Measurements from ENCODE around the gene HSBP1.

The HSBP1 gene

GRCh38 chr16:83859265-83859664 lies 51.5 kb downstream of the HSBP1 start:
- H3K27ac ChIP-seq: no peak overlapping the region
- H3K36me3 ChIP-seq (ENCODE audit: insufficient read depth, low read length): no peaks in the 10 kb centered on the region
- TF ChIP-seq POLR2AphosphoS5 (IDR thresholded peaks at IDR 0.05; ENCODE audit: borderline replicate concordance, low read depth, low read length) (no peak), FOXP2 (optimal IDR thresholded peaks at IDR 0.05; ENCODE audit: control extremely low read depth, extremely low read length, insufficient read depth) (no peak)
- no peak overlapping the region for H3K4me3 ChIP-seq
- H3K9me3 ChIP-seq (ENCODE audit: low read depth, low read length): no peaks in the 10 kb centered on the region
- no peak for DNase-seq (ENCODE audit: low read depth, low spot score)
- no peak overlapping the region for H3K9ac ChIP-seq (ENCODE audit: insufficient read length)

DNA sequence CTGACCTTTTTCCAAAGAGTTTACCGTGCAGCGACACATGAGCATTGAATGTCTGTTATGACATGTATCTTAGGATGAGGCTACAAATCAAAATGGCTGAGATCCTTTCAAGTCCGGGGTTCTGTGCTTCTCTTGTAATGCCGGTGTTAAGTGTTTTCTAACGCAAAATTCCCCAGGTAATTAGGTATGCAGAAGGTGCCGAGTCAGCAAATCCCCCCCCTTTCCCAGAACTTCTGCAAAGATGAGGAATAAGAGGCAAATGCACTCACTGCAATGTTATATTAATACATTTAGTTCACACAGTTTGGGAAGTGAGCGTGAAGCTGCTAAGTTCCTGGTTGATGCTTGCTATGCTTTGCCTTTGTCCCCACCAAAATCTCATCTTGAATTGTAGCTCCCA lies 54.9 kb downstream of the HSBP1 start:
- Histone ChIP-seq H3K9me3 (ENCODE audit: low read depth, low read length) (no peaks in the 10 kb centered on the region), H3K4me3 (no peak overlapping the region), H3K36me3 (ENCODE audit: insufficient read depth, low read length) (no peaks in the 10 kb centered on the region), H3K27ac (no peak overlapping the region), H3K9ac (ENCODE audit: insufficient read length) (no peak overlapping the region)
- no peak for DNase-seq (ENCODE audit: low read depth, low spot score)
- no peak for TF ChIP-seq POLR2AphosphoS5 (IDR thresholded peaks at IDR 0.05; ENCODE audit: borderline replicate concordance, low read depth, low read length)
- no peak for TF ChIP-seq EZH2 (IDR thresholded peaks at IDR 0.05)
- TF ChIP-seq FOXP2 (optimal IDR thresholded peaks at IDR 0.05; ENCODE audit: control extremely low read depth, extremely low read length, insufficient read depth): no peak

DNA sequence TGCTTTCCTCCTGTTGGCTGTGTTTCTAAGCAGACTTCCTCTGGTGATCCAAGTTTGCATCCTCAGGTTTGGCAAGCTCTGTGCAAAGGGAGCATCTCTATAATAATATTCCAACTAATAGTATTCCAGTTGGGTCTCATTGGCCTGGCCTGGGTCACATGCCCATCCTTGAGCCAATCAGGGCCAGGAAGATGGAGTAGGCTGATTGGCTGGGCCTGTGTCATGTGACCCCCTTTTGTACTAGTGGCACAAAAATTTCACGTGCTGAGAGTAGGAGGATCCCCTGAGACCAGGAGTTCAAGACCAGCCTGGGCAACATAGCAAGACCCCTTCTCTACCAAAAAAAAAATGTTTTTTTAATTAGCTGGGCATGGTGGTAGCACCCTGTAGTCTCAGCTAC lies 55.9 kb downstream of the HSBP1 start:
- no peak overlapping the region for H3K9ac ChIP-seq (ENCODE audit: insufficient read length)
- no peaks in the 10 kb centered on the region for H3K36me3 ChIP-seq (ENCODE audit: insufficient read depth, low read length)
- no peak for DNase-seq (ENCODE audit: low read depth, low spot score)
- no peak overlapping the region for H3K27ac ChIP-seq
- H3K9me3 ChIP-seq (ENCODE audit: low read depth, low read length): no peaks in the 10 kb centered on the region
- no peak overlapping the region for H3K4me3 ChIP-seq
- TF ChIP-seq POLR2AphosphoS5 (IDR thresholded peaks at IDR 0.05; ENCODE audit: borderline replicate concordance, low read depth, low read length) (no peak), EZH2 (IDR thresholded peaks at IDR 0.05) (no peak), FOXP2 (optimal IDR thresholded peaks at IDR 0.05; ENCODE audit: control extremely low read depth, extremely low read length, insufficient read depth) (no peak)
